ENCODE results near the gene BSND. TPM values are rescaled to one million over a fixed set of nuclear protein-coding genes. Genes with fewer than 3 reads are reported as not detected.

Gene BSND
- total RNA-seq, 1 donor from 2014 or later: not detected

DNA sequence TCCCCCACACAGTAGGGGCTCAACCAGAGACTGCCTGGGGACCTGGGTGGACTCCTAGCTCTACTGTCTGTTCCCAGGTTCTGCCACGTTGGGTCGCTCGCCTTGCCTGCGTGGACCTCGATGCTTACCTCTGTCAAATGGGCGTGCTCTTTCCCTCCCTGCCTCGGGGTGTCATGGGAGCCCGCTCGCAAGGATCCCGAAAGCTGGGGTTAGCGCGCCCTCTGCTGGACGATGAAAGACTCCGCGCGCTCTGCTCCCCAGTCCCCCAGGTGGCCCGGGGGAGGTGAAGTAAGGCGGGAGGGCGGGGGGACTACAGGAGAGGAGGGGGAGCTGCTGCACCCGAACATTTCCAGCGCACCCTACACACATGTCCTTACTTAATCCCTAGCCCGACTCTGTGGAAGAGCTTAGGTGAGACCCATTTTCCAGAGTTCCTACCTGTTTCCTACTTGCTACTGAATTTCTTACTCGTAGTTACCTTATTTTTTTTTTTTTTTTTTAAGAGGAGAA, 2.3 kb upstream of the BSND start:
- peaks cover 19% of the 10 kb centered on the region for H3K4me1 Mint-ChIP-seq (ENCODE audit: unreplicated experiment)

DNA sequence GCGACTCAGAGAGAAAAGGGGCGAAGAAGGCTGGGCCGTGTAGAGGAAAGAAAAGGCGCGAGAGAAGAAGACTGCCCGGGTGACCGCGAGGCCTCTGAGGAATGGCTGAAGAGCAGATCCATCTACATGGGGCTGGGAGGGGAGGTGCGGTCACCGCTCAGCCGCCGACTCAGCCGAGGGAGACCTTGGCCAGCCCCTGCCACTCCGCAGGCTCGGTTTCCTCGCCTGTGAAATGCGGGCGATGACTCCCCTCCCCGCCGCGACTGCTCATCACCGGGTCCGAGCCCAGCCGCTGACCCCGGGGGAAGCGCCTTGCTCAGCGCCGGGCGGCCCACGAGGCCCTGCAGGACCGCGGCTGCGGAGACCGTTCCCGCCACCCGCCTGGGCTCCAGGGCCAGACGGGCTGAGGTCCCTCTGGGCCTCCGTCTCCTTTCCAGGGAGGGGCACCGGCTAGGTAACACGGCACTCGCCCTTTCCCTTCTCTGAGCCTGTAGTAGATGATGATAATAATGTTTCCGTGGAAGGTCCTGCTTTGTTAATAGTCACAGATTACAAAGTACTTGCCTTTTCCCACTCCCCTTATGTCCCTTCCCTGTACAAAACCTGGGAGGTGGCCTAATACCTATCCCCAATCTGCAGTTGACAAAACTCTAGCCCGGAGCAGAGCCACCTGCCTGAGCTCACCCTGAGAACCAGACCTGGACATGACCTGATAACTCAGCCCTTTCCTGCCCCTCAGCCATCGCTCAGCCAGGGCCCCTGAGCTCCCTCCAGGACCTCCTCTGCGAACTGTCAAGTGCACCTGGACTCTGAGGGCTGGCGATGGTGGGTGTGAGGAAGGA, 1.6 kb upstream of the BSND start:
- no peak for DNase-seq (ENCODE audit: extremely low spot score, unreplicated experiment)
- TF ChIP-seq, protein P1, sequence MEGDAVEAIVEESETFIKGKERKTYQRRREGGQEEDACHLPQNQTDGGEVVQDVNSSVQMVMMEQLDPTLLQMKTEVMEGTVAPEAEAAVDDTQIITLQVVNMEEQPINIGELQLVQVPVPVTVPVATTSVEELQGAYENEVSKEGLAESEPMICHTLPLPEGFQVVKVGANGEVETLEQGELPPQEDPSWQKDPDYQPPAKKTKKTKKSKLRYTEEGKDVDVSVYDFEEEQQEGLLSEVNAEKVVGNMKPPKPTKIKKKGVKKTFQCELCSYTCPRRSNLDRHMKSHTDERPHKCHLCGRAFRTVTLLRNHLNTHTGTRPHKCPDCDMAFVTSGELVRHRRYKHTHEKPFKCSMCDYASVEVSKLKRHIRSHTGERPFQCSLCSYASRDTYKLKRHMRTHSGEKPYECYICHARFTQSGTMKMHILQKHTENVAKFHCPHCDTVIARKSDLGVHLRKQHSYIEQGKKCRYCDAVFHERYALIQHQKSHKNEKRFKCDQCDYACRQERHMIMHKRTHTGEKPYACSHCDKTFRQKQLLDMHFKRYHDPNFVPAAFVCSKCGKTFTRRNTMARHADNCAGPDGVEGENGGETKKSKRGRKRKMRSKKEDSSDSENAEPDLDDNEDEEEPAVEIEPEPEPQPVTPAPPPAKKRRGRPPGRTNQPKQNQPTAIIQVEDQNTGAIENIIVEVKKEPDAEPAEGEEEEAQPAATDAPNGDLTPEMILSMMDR (IDR thresholded peaks at IDR 0.05): no peak
- Mint-ChIP-seq H3K36me3 (ENCODE audit: unreplicated experiment) (no peaks in the 10 kb centered on the region), H3K4me3 (ENCODE audit: unreplicated experiment) (no peak overlapping the region), H3K4me1 (ENCODE audit: unreplicated experiment) (peaks cover 19% of the 10 kb centered on the region), H3K27ac (ENCODE audit: unreplicated experiment) (no peak overlapping the region), H3K27me3 (ENCODE audit: unreplicated experiment) (peaks cover 28% of the 10 kb centered on the region), H3K9me3 (ENCODE audit: unreplicated experiment) (no peaks in the 10 kb centered on the region)

More for the DNA sequence above, 2.3 kb upstream of the BSND start:
- TF ChIP-seq, protein P1 (IDR thresholded peaks at IDR 0.05): peak; percentile 83
- Mint-ChIP-seq H3K27ac (ENCODE audit: unreplicated experiment) (no peak overlapping the region), H3K4me3 (ENCODE audit: unreplicated experiment) (no peak overlapping the region), H3K9me3 (ENCODE audit: unreplicated experiment) (no peaks in the 10 kb centered on the region), H3K36me3 (ENCODE audit: unreplicated experiment) (no peaks in the 10 kb centered on the region), H3K27me3 (ENCODE audit: unreplicated experiment) (peaks cover 28% of the 10 kb centered on the region)
- DNase-seq (ENCODE audit: extremely low spot score, unreplicated experiment): peak; percentile 89

DNA sequence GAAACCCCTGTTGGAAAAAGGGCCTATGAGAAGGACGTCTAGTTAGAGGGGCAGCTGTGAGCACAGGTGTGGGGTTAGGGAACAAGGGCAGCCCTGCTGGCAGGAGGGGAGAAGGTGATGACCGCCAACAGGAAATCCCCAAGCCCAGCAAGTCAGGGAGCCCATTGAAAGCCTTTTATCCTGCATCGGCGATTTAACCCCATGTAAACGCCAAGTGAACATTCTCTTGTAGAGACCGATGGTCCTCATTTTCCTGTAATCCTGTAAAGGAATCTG, 1.1 kb upstream of the BSND start:
- no peak for DNase-seq (ENCODE audit: extremely low spot score, unreplicated experiment)
- Mint-ChIP-seq H3K27me3 (ENCODE audit: unreplicated experiment) (peaks cover 28% of the 10 kb centered on the region), H3K36me3 (ENCODE audit: unreplicated experiment) (no peaks in the 10 kb centered on the region), H3K27ac (ENCODE audit: unreplicated experiment) (no peak overlapping the region), H3K4me3 (ENCODE audit: unreplicated experiment) (no peak overlapping the region), H3K9me3 (ENCODE audit: unreplicated experiment) (no peaks in the 10 kb centered on the region), H3K4me1 (ENCODE audit: unreplicated experiment) (peaks cover 19% of the 10 kb centered on the region)
- TF ChIP-seq, protein P1 (IDR thresholded peaks at IDR 0.05): no peak

DNA sequence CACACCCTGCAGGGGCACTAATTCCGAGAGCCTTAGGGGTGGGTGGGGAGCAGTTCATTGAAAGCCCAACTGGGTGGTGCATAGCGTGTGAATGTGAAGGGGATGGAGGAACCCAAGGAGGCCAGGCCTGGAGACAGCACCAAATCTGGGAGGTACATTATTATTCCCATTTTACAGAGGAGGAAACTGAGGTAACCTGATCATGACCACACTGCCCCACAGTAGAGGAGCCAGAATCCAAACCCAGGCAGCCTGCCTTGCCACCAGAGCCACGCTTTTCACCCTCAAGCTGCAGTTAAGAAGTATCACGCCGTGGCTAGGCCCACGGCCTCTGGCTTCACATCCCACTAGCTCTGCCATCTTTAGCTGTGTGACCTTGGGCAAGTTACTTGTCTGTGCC, 633 bp upstream of the BSND start:
- TF ChIP-seq, protein P1 (IDR thresholded peaks at IDR 0.05): no peak
- no peak for DNase-seq (ENCODE audit: extremely low spot score, unreplicated experiment)
- H3K36me3 Mint-ChIP-seq (ENCODE audit: unreplicated experiment): no peaks in the 10 kb centered on the region
- peaks cover 19% of the 10 kb centered on the region for H3K4me1 Mint-ChIP-seq (ENCODE audit: unreplicated experiment)
- H3K27ac Mint-ChIP-seq (ENCODE audit: unreplicated experiment): no peak overlapping the region
- H3K4me3 Mint-ChIP-seq (ENCODE audit: unreplicated experiment): no peak overlapping the region
- peaks cover 28% of the 10 kb centered on the region for H3K27me3 Mint-ChIP-seq (ENCODE audit: unreplicated experiment)
- H3K9me3 Mint-ChIP-seq (ENCODE audit: unreplicated experiment): no peaks in the 10 kb centered on the region

All from osteocyte (in vitro differentiated cells).